Esophagus muscularis mucosa (tissue), 3 donors: ENCODE data around the gene GBA2.

Experiments used
- CTCF ChIP-seq, 3 experiments: fragments of 200-600 bp in 2 of 3; fragments of 450-650 bp in 1 of 3; sonication (generic) in 2 of 3; IDR thresholded peaks; one replicate each; pipeline ENCODE4 v1.5.1; 2017 to 2019; ENCODE audit warnings: antibody characterized with exemption in 3 of 3, mild to moderate bottlenecking in 2 of 3, moderate library complexity in 1 of 3
- POLR2A ChIP-seq: fragments of 450-650 bp; IDR thresholded peaks from one replicate; pipeline ENCODE4 v1.6.1; 2017; ENCODE audit warnings: antibody characterized with exemption, moderate library complexity, mild to moderate bottlenecking, low read depth
- POLR2AphosphoS5 ChIP-seq, 2 donors: sonication (generic); formaldehyde crosslinking; IDR thresholded peaks; one replicate each; pipeline ENCODE4 v1.6.1; 2017; ENCODE audit warnings: antibody characterized with exemption in 2 of 2

GRCh38 chr9:35718721-35719511 is 30.1 kb downstream of the GBA2 start:
- no peak for TF ChIP-seq CTCF (IDR thresholded peaks at IDR 0.05)
- no peak for TF ChIP-seq POLR2A
- TF ChIP-seq POLR2AphosphoS5 (IDR thresholded peaks at IDR 0.05): no peak
